K562 (cell line): ENCODE measurements around the gene PSMG3. TPM values are rescaled to one million over a fixed set of nuclear protein-coding genes. Genes with fewer than 3 reads are reported as not detected.

Experiments used
- ATAC-seq: fragments of 200-7000 bp; cut with Tn5 transposase; 3 replicates; pipeline ENCODE4 v1.9.1; 2020; ENCODE audit warnings: moderate library complexity
- BruUV-seq: library from RNA; stranded (reverse); fragments of 400-500 nt; replicated peaks from 2 replicates; lab custom pipeline; 2021; lab: Mats Ljungman, UMichigan
- CTCF ChIA-PET: fragments of 300-600 bp; formaldehyde crosslinking; extraction: SDS; loops from one replicate; lab custom pipeline; 2021; ENCODE audit warnings: low intra/inter-chr PET ratio; lab: Yijun Ruan, JAX
- POLR2A ChIA-PET: fragments of 300-600, 350-650 bp; sonication (Branson Sonifier 250); formaldehyde crosslinking; extraction: SDS; loops from one replicate; lab custom pipeline; 2021; ENCODE audit warnings: antibody characterized with exemption, inconsistent platforms; lab: Yijun Ruan, JAX
- DNase-seq, 4 experiments: peaks; one replicate each; pipeline versions ENCODE4 v3.0.0 to v3.0.0-alpha.2; 2011 to 2018; ENCODE audit warnings: low spot score in 3 of 4, mixed read lengths in 3 of 4; ENCODE audit errors: extremely low read depth in 1 of 4
- FAIRE-seq: peaks from 2 replicates; lab custom pipeline; 2011; peaks lifted over from hg19 to GRCh38; lab: Jason Lieb, UNC
- H2AFZ ChIP-seq: 2 replicates; pipeline ENCODE4 v1.6.0; 2011; ENCODE audit warnings: low read depth, low read length, control low read depth, inconsistent platforms
- H3K27ac ChIP-seq: fragments of 200-600 bp; 3 replicates; pipeline ENCODE4 v1.8.0; 2011; ENCODE audit warnings: low read depth, mild to moderate bottlenecking, control low read depth, inconsistent platforms, low read length, moderate library complexity, mixed read lengths; ENCODE audit errors: extremely low read depth
- H3K27me3 ChIP-seq, 2 experiments: fragments of 300-600 bp in 1 of 2; 2 replicates in 1 of 2; 3 replicates in 1 of 2; pipeline versions ENCODE4 v1.6.0 to v1.8.0; 2011; ENCODE audit warnings: inconsistent platforms in 2 of 2, low read length in 2 of 2, mild to moderate bottlenecking in 1 of 2, mixed read lengths in 1 of 2, moderate library complexity in 1 of 2; ENCODE audit not compliant: control insufficient read depth in 2 of 2, insufficient read depth in 2 of 2
- H3K36me3 ChIP-seq: fragments of 300-600 bp; 3 replicates; pipeline ENCODE4 v1.8.0; 2011; ENCODE audit warnings: mild to moderate bottlenecking, low read length, inconsistent platforms; ENCODE audit not compliant: control insufficient read depth, insufficient read depth
- H3K4me1 ChIP-seq, 2 experiments: fragments of 200-600 bp in 1 of 2; replicated peaks in 1 of 2; 2 replicates in 1 of 2; 3 replicates in 1 of 2; pipeline versions ENCODE4 v1.5.1 to v1.8.0; 2011; ENCODE audit warnings: inconsistent platforms in 2 of 2, low read length in 2 of 2, mild to moderate bottlenecking in 1 of 2, mixed read lengths in 1 of 2, moderate library complexity in 1 of 2; ENCODE audit not compliant: control insufficient read depth in 2 of 2, insufficient read depth in 2 of 2
- H3K4me2 ChIP-seq: 2 replicates; pipeline ENCODE4 v1.6.1; 2011; ENCODE audit warnings: low read length, control low read depth, inconsistent platforms, mixed read lengths; ENCODE audit not compliant: insufficient read depth
- H3K4me3 ChIP-seq: fragments of 200-600 bp; sonication (generic), shearing (Covaris generic); 2 replicates; pipeline ENCODE4 v1.5.1; 2016; ENCODE audit warnings: control low read depth, inconsistent platforms
- H3K79me2 ChIP-seq: fragments of 200-600 bp; 3 replicates; pipeline ENCODE4 v1.8.0; 2011; ENCODE audit warnings: low read length, inconsistent platforms; ENCODE audit not compliant: control insufficient read depth, insufficient read depth
- H3K9ac ChIP-seq, 2 experiments: 2 replicates each; pipeline versions ENCODE4 v1.6.0 to v1.6.1; 2011; ENCODE audit warnings: low read depth in 2 of 2, low read length in 2 of 2, control low read depth in 1 of 2, inconsistent platforms in 1 of 2, mild to moderate bottlenecking in 1 of 2, mixed read lengths in 1 of 2; ENCODE audit not compliant: insufficient read depth in 1 of 2
- H3K9me1 ChIP-seq: one replicate; pipeline ENCODE4 v1.6.0; 2011; ENCODE audit warnings: inconsistent platforms, mild to moderate bottlenecking, low read length, moderate library complexity; ENCODE audit not compliant: control insufficient read depth, insufficient read depth
- H3K9me3 ChIP-seq: replicated peaks from 2 replicates; pipeline ENCODE4 v1.5.1; 2011; ENCODE audit warnings: low read depth, low read length, inconsistent platforms; ENCODE audit not compliant: control insufficient read depth, insufficient read depth
- H4K20me1 ChIP-seq: replicated peaks from 2 replicates; pipeline ENCODE4 v1.6.1; 2011; ENCODE audit warnings: low read length, inconsistent platforms, mixed read lengths; ENCODE audit not compliant: control insufficient read depth, insufficient read depth
- E2F8 ChIP-seq: fragments of 450-650 bp; IDR thresholded peaks from 2 replicates; pipeline ENCODE4 v1.7.1; 2018; ENCODE audit warnings: mild to moderate bottlenecking, low read depth; ENCODE audit not compliant: partially characterized antibody
- FUS ChIP-seq: fragments of 200-400 bp; formaldehyde crosslinking; optimal IDR thresholded peaks from 2 replicates; pipeline ENCODE3; 2017; ENCODE audit warnings: low read depth, low read length
- SMAD1 ChIP-seq: fragments of 150-350 bp; IDR thresholded peaks from 2 replicates; pipeline ENCODE4 v1.6.1; 2014; ENCODE audit warnings: low read length, low read depth; ENCODE audit not compliant: partially characterized antibody
- TAF9B ChIP-seq: fragments of 450-650 bp; IDR thresholded peaks from 2 replicates; pipeline ENCODE4 v1.6.1; 2018; ENCODE audit warnings: mild to moderate bottlenecking; ENCODE audit not compliant: partially characterized antibody
- ZNF232 ChIP-seq: sonication (generic); formaldehyde crosslinking; IDR thresholded peaks from 2 replicates; pipeline ENCODE4 v1.8.0; 2022; ENCODE audit warnings: mild to moderate bottlenecking, missing genetic modification reagents
- ZNF592 ChIP-seq: fragments of 450-650 bp; IDR thresholded peaks from 2 replicates; pipeline ENCODE4 v1.6.1; 2017; ENCODE audit warnings: antibody characterized with exemption, mild to moderate bottlenecking
- WGBS: fragments of 100-300 bp; shearing (Covaris generic); methylation state at CpG from one replicate; pipeline ENCODE4 v1.1.6; 2016; ENCODE audit warnings: low coverage, mixed read lengths; ENCODE audit not compliant: insufficient coverage; ENCODE audit errors: missing lambda C conversion rate; 5-methylcytosine and 5-hydroxymethylcytosine counted together
- in situ Hi-C: fragments of 300-500 bp; cut with MboI; formaldehyde crosslinking; loops from 4 replicates; pipeline ENCODE4 v1.15.0; 2018; ENCODE audit warnings: inconsistent platforms, mixed read lengths
- intact Hi-C: fragments of 100-400 bp; cut with micrococcal nuclease; formaldehyde crosslinking; loops from 2 replicates; pipeline ENCODE4 v1.14.2; 2022
- polyA plus RNA-seq, 8 experiments: library from polyadenylated mRNA; depleted of rRNA in 4 of 8; stranded (reverse) in 5 of 8; unstranded in 3 of 8; fragments of >200 nt; fragmentation: Nextera tagmentation in 2 of 8; fragmentation: Illumina TruSeq in 1 of 8; extraction: Ambion mirVana in 2 of 8; extraction: Trizol in 1 of 8; gene quantifications; 2 replicates each; pipeline versions ENCODE4 v1.2.1 to v1.2.3, GENCODE V29; 2011 to 2014; ENCODE audit warnings: inconsistent platforms in 1 of 8, missing spikeins in 1 of 8
- total RNA-seq, 7 experiments: library from RNA; depleted of rRNA in 6 of 7; stranded (reverse); fragments of >200 nt in 6 of 7; fragmentation: Illumina TruSeq in 2 of 7; extraction: Trizol in 2 of 7; gene quantifications; 2 replicates each; pipeline versions ENCODE4 v1.2.1 to v1.2.3, GENCODE V29; 2011 to 2021; ENCODE audit warnings: low replicate concordance in 1 of 7

PSMG3 gene
- total and polyA plus RNA-seq, 9 of the 15 experiments (the other 6 are each of a cell fraction or from before 2014, with no cell fraction given), result 34.8 to 122 (median 80.1) TPM

DNA sequence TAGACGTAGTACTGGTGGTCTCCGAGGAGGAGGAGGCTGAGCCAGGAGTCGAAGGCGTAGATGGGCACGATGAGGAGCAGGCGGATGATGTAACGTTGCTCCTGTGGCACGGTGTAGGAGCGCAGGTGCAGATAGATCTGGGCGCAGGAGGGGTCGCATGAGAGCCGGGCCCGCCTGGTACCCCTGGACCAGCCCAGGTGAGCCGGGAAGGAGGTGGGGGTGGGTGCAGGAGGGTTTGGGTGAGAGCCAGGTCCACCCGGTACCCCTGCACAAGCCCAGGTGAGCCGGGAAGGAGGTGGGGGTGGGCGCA, 19.0 kb downstream of the PSMG3 start:
- Histone ChIP-seq H3K36me3 (no peaks in the 10 kb centered on the region), H3K79me2 (no peaks in the 10 kb centered on the region), H3K27ac (no peak overlapping the region), H3K9ac (no peak overlapping the region)
- intact Hi-C loops, result no loop called here
- no peak for TF ChIP-seq FUS
- TF ChIP-seq SMAD1, result no peak
- TF ChIP-seq, all 486 proteins: peak for 0
- Histone ChIP-seq H3K4me3 (no peak overlapping the region), H3K4me2 (no peak overlapping the region), H3K27me3 (peaks cover 0 to 18% of the 10 kb centered on the region in 2 experiments; a peak in 2 of 5 replicates), H2AFZ (no peak overlapping the region), H3K9me1 (no peaks in the 10 kb centered on the region), H4K20me1 (no peaks in the 10 kb centered on the region), H3K9me3 (no peaks in the 10 kb centered on the region), H3K4me1 (peaks cover 0 to 76% of the 10 kb centered on the region in 2 experiments; a peak in 4 of 5 replicates)
- DNase-seq, result no peak
- FAIRE-seq, result no peak
- ChIA-PET POLR2A (no interaction called here), CTCF (no interaction called here)
- WGBS, result 79% methylated on average over 6 of the region's 17 CpGs
- no TSS peak for BruUV-seq
- in situ Hi-C loops, result no loop called here
- no peak for ATAC-seq

DNA sequence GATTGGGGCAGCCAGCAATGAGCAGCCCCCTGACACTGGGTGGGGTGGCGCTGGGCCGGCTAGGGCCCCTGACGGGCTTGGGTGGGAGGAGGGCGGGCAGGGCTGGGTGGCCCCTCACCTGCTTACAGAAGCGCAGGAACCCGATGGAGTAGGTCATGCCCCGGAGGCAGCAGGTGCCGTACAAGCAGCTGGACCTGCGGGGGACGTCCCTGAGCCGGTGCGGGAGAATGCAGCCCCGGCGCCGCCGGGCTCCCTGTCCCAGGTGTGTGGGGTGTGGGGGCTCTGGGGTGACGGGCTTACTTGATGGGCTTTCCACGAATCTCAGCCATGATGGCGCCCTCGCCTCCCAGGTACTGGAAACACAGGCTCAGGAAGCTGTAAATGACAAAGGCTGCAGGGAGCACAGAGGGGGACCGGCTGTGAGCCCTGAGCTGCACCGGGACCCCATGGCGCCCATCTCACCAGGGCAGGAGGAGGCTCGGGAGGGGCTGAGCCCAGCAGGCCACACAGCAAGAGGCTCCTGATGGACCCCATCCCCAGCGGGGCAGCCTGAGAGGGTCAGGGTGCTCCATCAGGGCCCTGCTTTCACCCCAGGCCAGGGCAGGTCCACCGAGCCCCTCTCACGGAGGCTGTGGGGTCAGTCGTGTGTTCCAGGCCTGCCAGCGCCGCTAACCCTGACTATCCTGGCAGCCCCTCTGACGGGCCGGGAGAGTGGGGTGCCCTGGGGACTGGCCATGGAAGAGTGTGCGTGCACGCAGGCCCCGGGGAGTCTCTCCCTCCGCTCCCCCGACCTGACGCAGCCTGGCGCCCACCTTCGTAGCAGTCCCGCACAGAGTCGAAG, 19.6 kb downstream of the PSMG3 start:
- in situ Hi-C loops (no loop called here), intact Hi-C loops (no loop called here)
- Histone ChIP-seq H3K36me3 (no peaks in the 10 kb centered on the region), H3K4me1 (peaks cover 0 to 76% of the 10 kb centered on the region in 2 experiments; a peak in 4 of 5 replicates), H3K4me2 (no peak overlapping the region), H3K79me2 (no peaks in the 10 kb centered on the region), H3K27me3 (peaks cover 0 to 18% of the 10 kb centered on the region in 2 experiments; a peak in 2 of 5 replicates), H3K4me3 (no peak overlapping the region), H3K9me3 (no peaks in the 10 kb centered on the region), H3K27ac (no peak overlapping the region), H3K9ac (no peak overlapping the region), H3K9me1 (no peaks in the 10 kb centered on the region), H4K20me1 (no peaks in the 10 kb centered on the region), H2AFZ (no peak overlapping the region)
- no TSS peak for BruUV-seq
- no peak for DNase-seq
- ChIA-PET CTCF (no interaction called here), POLR2A (interaction anchor here (0.6 kb wide), 1 partner anchor 649 kb away, joined by 3 read pairs; no protein-coding TSS in a partner anchor)
- FAIRE-seq, result no peak
- ATAC-seq, result no peak
- WGBS, result 16% methylated on average over 31 of the region's 42 CpGs
- no peak for TF ChIP-seq ZNF232 (CRISPR knock-in tag)
- TF ChIP-seq ZNF592, result no peak
- no peak for TF ChIP-seq E2F8
- TF ChIP-seq TAF9B, result no peak
